ENCODE data around the gene ABCD1. TPM values are rescaled to one million over a fixed set of nuclear protein-coding genes. Genes with fewer than 3 reads are reported as not detected.
"Not testable (repeated sequence)": the region's sequence is repeated elsewhere in the genome, so short reads cannot be mapped to it uniquely, and the experiment has no call there.

Gene ABCD1
- total RNA-seq, 1 donor from 2014 or later, result 6.6 TPM

- Mint-ChIP-seq H3K4me1 (peaks cover under 1% of the 10 kb centered on the region), H3K4me3 (no peak overlapping the region), H3K27me3 (ENCODE audit: low read depth) (no peaks in the 10 kb centered on the region), H3K36me3 (ENCODE audit: low read depth) (no peaks in the 10 kb centered on the region), H3K9me3 (no peaks in the 10 kb centered on the region), H3K27ac (ENCODE audit: unreplicated experiment) (no peak overlapping the region)
- DNase-seq (ENCODE audit: low read depth, low spot score), result no peak
- no peak for TF ChIP-seq CTCF (conservative IDR thresholded peaks at IDR 0.05)
Observed at GRCh38 chrX:153740631-153741222, 16.1 kb downstream of the ABCD1 start.

DNA sequence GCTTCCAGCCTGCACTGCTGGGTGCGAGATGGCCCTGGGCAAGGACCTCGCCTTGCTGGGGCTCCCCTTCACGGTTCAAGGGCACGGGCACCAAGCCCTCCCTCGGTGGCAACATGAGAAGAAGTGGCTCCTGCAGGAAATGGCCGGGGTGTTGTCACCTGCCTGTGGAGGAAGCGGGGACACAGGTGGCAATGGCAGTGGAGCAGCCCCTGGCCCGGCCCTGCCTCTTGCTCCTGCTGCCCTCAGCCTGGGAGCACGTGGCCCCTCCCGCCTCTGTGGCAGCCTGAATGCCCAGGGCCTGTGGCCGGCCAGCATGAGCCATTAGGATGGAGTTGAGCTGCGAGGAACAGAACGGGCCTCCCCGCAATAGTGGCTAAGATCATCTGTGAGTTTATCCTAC, 16.8 kb downstream of the ABCD1 start:
- Mint-ChIP-seq H3K4me1 (no peaks in the 10 kb centered on the region), H3K27ac (ENCODE audit: unreplicated experiment) (no peak overlapping the region), H3K27me3 (ENCODE audit: low read depth) (no peaks in the 10 kb centered on the region), H3K4me3 (no peak overlapping the region), H3K9me3 (no peaks in the 10 kb centered on the region), H3K36me3 (ENCODE audit: low read depth) (no peaks in the 10 kb centered on the region)
- TF ChIP-seq CTCF (conservative IDR thresholded peaks at IDR 0.05), result no peak
- no peak for DNase-seq (ENCODE audit: low read depth, low spot score)

GRCh38 chrX:153742111-153742510, 17.5 kb downstream of the ABCD1 start:
- not testable (repeated sequence) for H3K36me3 Mint-ChIP-seq (ENCODE audit: low read depth); H3K4me1 Mint-ChIP-seq; H3K27me3 Mint-ChIP-seq (ENCODE audit: low read depth); H3K9me3 Mint-ChIP-seq; H3K27ac Mint-ChIP-seq (ENCODE audit: unreplicated experiment); H3K4me3 Mint-ChIP-seq; DNase-seq (ENCODE audit: low read depth, low spot score)

DNA sequence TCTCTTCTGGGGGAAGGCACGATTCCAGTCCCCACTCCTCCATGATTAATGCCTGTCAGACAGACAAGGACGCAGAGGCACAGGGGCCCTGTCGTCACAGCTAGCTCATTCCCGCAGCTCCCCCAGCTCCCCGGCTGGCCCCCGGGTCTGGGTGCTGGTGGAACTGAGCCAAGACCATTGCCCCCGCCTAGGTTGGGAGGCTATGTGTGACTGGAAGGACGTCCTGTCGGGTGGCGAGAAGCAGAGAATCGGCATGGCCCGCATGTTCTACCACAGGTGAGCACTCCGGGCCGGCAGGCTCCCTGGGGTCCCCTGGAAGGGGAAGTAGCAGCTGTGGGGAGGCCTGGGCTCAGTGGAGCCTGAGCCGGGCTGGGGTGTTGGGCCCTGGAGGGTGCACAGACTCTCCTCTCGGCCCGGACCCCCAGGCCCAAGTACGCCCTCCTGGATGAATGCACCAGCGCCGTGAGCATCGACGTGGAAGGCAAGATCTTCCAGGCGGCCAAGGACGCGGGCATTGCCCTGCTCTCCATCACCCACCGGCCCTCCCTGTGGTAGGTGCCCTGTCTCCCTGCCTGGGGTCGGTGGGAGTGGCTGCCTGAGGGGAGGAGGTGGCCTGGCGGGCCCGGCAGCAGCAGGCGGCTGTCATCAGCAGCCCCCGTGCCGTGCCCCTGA, 18.3 kb downstream of the ABCD1 start:
- H3K4me1 Mint-ChIP-seq; DNase-seq (ENCODE audit: low read depth, low spot score); H3K9me3 Mint-ChIP-seq; H3K4me3 Mint-ChIP-seq; H3K36me3 Mint-ChIP-seq (ENCODE audit: low read depth); H3K27ac Mint-ChIP-seq (ENCODE audit: unreplicated experiment); H3K27me3 Mint-ChIP-seq (ENCODE audit: low read depth): not testable (repeated sequence)

- not testable (repeated sequence) for H3K27ac Mint-ChIP-seq (ENCODE audit: unreplicated experiment); H3K36me3 Mint-ChIP-seq (ENCODE audit: low read depth); H3K4me1 Mint-ChIP-seq; H3K9me3 Mint-ChIP-seq; DNase-seq (ENCODE audit: low read depth, low spot score); H3K27me3 Mint-ChIP-seq (ENCODE audit: low read depth)
- H3K4me3 Mint-ChIP-seq, result peak overlapping the region; percentile 31
Observed at GRCh38 chrX:153743468-153744209, 19.0 kb downstream of the ABCD1 start.

DNA sequence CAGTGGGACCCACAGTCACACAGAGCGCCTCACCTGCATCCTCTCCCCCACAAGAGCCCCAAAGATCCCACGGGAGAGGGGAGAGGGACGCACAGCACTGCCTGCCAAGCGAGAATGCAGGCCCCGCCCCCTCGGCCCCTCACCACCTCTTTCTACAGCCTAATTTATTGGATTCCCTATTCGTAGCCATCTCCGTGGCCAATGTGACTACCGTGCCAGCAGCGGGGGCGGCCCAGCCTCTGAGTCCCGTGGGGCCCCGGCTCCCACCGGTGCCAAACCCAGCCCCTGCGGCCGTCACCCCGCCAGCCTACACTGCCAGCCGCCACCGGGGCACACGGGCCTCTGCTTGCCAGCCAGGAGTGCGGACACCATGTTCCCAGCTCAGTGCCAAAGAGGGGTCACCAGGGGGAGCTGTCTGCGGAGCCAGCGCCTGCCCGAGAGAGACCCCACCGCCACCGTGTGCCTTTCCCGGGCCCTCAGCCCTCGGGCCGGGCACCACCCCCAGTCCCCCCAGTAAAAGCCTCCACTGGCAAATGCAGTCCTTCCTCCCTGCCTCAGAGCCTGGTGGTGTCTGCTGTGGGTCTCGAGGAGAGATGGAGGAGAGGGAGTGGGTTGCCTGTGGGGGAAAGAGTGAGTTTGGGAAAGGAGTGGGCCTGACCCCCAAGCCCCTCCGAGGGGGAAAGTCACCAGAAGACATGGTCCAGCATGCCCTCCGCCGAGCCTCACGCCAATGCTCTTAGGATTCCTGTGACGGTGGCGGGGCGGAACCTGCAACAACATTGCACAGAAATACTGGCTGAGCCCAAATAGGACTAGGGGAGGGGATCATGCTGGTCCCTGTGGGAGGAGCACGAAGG, 19.8 kb downstream of the ABCD1 start:
- no peaks in the 10 kb centered on the region for H3K36me3 Mint-ChIP-seq (ENCODE audit: low read depth)
- H3K27me3 Mint-ChIP-seq (ENCODE audit: low read depth), result no peaks in the 10 kb centered on the region
- H3K4me1 Mint-ChIP-seq, result no peaks in the 10 kb centered on the region
- peak overlapping the region; percentile 31 for H3K4me3 Mint-ChIP-seq
- no peaks in the 10 kb centered on the region for H3K9me3 Mint-ChIP-seq
- H3K27ac Mint-ChIP-seq (ENCODE audit: unreplicated experiment), result no peak overlapping the region
- peak; percentile 37 for TF ChIP-seq CTCF (conservative IDR thresholded peaks at IDR 0.05)
- peak; percentile 22 for DNase-seq (ENCODE audit: low read depth, low spot score)

DNA sequence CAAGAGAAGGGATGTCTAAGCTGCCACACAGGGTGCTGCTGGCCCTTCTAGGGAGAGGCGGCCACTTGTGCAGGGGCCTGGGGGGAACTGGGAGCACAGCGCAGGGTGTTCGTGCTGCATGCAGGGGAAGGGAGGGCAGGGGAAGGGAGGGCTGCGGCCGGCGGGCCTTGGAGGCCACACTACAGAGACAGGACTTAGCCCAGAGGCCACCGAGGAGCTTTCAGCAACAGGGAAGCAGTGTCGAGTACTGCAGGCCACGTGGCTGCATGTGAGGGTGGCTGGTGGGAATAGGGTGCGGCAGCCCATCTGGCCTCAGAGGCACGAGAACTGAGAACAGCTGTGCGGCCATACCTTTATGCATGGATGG, 20.4 kb downstream of the ABCD1 start:
- not testable (repeated sequence) for DNase-seq (ENCODE audit: low read depth, low spot score); H3K4me3 Mint-ChIP-seq; H3K9me3 Mint-ChIP-seq; H3K27ac Mint-ChIP-seq (ENCODE audit: unreplicated experiment); H3K27me3 Mint-ChIP-seq (ENCODE audit: low read depth); H3K36me3 Mint-ChIP-seq (ENCODE audit: low read depth); H3K4me1 Mint-ChIP-seq

All from neural crest cell (in vitro differentiated cells).